ENCODE measurements around the gene SLC41A2.

The SLC41A2 gene

GRCh38 chr12:104994336-104994735 is 36.2 kb upstream of the SLC41A2 start:
- Histone ChIP-seq H2BK5ac (ENCODE audit: low read length) (no peak overlapping the region), H3K4me2 (ENCODE audit: low read length) (no peak overlapping the region), H3K4me1 (ENCODE audit: control insufficient read depth, low read depth, low read length) (no peaks in the 10 kb centered on the region), H3K79me2 (ENCODE audit: control insufficient read depth, insufficient read depth, low read length) (peaks cover 3% of the 10 kb centered on the region), H4K8ac (ENCODE audit: low read depth, low read length) (no peak overlapping the region), H3K9ac (ENCODE audit: low read length) (no peak overlapping the region), H4K5ac (ENCODE audit: low read length) (no peak overlapping the region), H3K23ac (ENCODE audit: low read length) (no peak overlapping the region), H3K4me3 (ENCODE audit: low read length) (no peak overlapping the region), H3K56ac (ENCODE audit: low read length) (no peak overlapping the region), H2BK15ac (replicated peaks; ENCODE audit: low read depth) (no peak overlapping the region), H3K36me3 (ENCODE audit: control insufficient read depth, insufficient read depth, low read length) (peaks cover 3% of the 10 kb centered on the region), H2AK5ac (ENCODE audit: low read length) (no peak overlapping the region), H3K27me3 (ENCODE audit: insufficient read depth, low read length, poor library complexity) (no peaks in the 10 kb centered on the region), H3K27ac (ENCODE audit: low read depth, low read length) (no peak overlapping the region), H3K4ac (ENCODE audit: low read depth, low read length) (no peak overlapping the region), H3K79me1 (ENCODE audit: low read length) (peaks cover 7% of the 10 kb centered on the region), H2BK120ac (ENCODE audit: low read depth, low read length) (no peak overlapping the region), H3K18ac (ENCODE audit: low read length) (no peak overlapping the region)
- WGBS (ENCODE audit: extremely low coverage, insufficient coverage, low lambda C conversion rate): no CpG with 5 or more reads among the region's 3 CpGs
- DNase-seq: no peak

DNA sequence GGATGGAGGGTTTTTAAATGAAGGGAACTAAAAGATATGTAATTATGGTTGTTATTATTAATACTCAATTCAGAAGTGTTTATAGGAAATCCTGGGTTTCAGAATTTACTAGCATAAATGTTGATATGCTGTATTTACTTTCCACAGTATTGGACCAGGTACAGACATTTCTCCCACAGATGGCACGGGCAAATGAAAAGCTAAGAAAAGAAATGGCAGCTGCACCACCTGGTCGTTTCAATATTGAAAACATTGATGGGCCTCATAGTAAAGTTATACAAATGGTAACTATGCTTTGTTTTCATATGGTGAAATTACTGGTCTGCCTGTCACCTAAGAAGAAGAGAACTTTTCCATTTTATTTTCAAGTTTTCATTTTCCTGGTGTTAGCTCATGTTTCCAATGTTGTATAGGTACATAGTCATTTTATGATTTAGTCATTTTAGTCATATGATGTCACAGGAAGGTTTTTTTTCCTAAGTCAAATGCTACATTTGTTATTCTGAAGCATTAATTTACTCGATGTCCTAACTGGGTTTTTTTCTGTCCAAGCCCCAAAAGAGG is 33.6 kb upstream of the SLC41A2 start:
- Histone ChIP-seq H3K4me3 (ENCODE audit: low read length) (no peak overlapping the region), H3K79me1 (ENCODE audit: low read length) (peaks cover 10% of the 10 kb centered on the region), H3K27ac (ENCODE audit: low read depth, low read length) (no peak overlapping the region), H3K18ac (ENCODE audit: low read length) (no peak overlapping the region), H2BK120ac (ENCODE audit: low read depth, low read length) (no peak overlapping the region), H3K36me3 (ENCODE audit: control insufficient read depth, insufficient read depth, low read length) (peaks cover 3% of the 10 kb centered on the region), H2BK15ac (replicated peaks; ENCODE audit: low read depth) (no peak overlapping the region), H4K5ac (ENCODE audit: low read length) (no peak overlapping the region), H2AK5ac (ENCODE audit: low read length) (no peak overlapping the region), H3K56ac (ENCODE audit: low read length) (no peak overlapping the region), H3K27me3 (ENCODE audit: insufficient read depth, low read length, poor library complexity) (no peaks in the 10 kb centered on the region), H4K8ac (ENCODE audit: low read depth, low read length) (no peak overlapping the region), H3K79me2 (ENCODE audit: control insufficient read depth, insufficient read depth, low read length) (peaks cover 18% of the 10 kb centered on the region), H2BK5ac (ENCODE audit: low read length) (no peak overlapping the region), H3K9ac (ENCODE audit: low read length) (no peak overlapping the region), H3K4me2 (ENCODE audit: low read length) (no peak overlapping the region), H3K4ac (ENCODE audit: low read depth, low read length) (no peak overlapping the region), H3K23ac (ENCODE audit: low read length) (no peak overlapping the region), H3K4me1 (ENCODE audit: control insufficient read depth, low read depth, low read length) (peaks cover 2% of the 10 kb centered on the region)
- no peak for DNase-seq
- WGBS (ENCODE audit: extremely low coverage, insufficient coverage, low lambda C conversion rate): no CpG with 5 or more reads among the region's 3 CpGs

DNA sequence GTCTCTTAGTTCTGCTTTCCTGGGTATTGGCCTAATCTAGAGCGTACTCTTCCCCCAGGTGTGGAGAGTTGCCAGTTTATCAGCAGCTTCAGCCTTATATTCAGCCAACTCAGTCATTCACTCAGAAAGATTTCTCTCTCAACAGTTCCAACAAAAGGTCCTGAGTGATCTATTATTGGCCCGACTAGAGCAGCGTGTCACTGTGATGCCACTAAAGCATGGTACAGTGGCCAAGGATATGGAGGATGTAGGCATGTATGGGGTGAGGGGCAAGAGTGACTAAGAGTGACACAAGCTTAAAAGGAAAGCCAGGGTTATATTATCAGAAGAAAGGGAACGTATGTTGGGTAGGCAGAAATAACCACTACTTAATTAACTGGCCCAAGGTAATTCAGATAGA is 32.9 kb upstream of the SLC41A2 start:
- H3K4me2 ChIP-seq (ENCODE audit: low read length): no peak overlapping the region
- no peak overlapping the region for H2BK120ac ChIP-seq (ENCODE audit: low read depth, low read length)
- no peak overlapping the region for H2AK5ac ChIP-seq (ENCODE audit: low read length)
- WGBS (ENCODE audit: extremely low coverage, insufficient coverage, low lambda C conversion rate): no CpG with 5 or more reads among the region's 4 CpGs
- DNase-seq: no peak
- no peaks in the 10 kb centered on the region for H3K27me3 ChIP-seq (ENCODE audit: insufficient read depth, low read length, poor library complexity)
- no peak overlapping the region for H3K27ac ChIP-seq (ENCODE audit: low read depth, low read length)
- peaks cover 9% of the 10 kb centered on the region for H3K79me1 ChIP-seq (ENCODE audit: low read length)
- H2BK15ac ChIP-seq (replicated peaks; ENCODE audit: low read depth): no peak overlapping the region
- H3K36me3 ChIP-seq (ENCODE audit: control insufficient read depth, insufficient read depth, low read length): peaks cover 3% of the 10 kb centered on the region
- no peak overlapping the region for H3K4ac ChIP-seq (ENCODE audit: low read depth, low read length)
- H3K79me2 ChIP-seq (ENCODE audit: control insufficient read depth, insufficient read depth, low read length): peaks cover 19% of the 10 kb centered on the region
- peaks cover 2% of the 10 kb centered on the region for H3K4me1 ChIP-seq (ENCODE audit: control insufficient read depth, low read depth, low read length)
- no peak overlapping the region for H3K4me3 ChIP-seq (ENCODE audit: low read length)
- no peak overlapping the region for H3K23ac ChIP-seq (ENCODE audit: low read length)
- H2BK5ac ChIP-seq (ENCODE audit: low read length): no peak overlapping the region
- H3K56ac ChIP-seq (ENCODE audit: low read length): no peak overlapping the region
- no peak overlapping the region for H3K18ac ChIP-seq (ENCODE audit: low read length)
- H3K9ac ChIP-seq (ENCODE audit: low read length): no peak overlapping the region
- H4K5ac ChIP-seq (ENCODE audit: low read length): no peak overlapping the region
- H4K8ac ChIP-seq (ENCODE audit: low read depth, low read length): no peak overlapping the region

DNA sequence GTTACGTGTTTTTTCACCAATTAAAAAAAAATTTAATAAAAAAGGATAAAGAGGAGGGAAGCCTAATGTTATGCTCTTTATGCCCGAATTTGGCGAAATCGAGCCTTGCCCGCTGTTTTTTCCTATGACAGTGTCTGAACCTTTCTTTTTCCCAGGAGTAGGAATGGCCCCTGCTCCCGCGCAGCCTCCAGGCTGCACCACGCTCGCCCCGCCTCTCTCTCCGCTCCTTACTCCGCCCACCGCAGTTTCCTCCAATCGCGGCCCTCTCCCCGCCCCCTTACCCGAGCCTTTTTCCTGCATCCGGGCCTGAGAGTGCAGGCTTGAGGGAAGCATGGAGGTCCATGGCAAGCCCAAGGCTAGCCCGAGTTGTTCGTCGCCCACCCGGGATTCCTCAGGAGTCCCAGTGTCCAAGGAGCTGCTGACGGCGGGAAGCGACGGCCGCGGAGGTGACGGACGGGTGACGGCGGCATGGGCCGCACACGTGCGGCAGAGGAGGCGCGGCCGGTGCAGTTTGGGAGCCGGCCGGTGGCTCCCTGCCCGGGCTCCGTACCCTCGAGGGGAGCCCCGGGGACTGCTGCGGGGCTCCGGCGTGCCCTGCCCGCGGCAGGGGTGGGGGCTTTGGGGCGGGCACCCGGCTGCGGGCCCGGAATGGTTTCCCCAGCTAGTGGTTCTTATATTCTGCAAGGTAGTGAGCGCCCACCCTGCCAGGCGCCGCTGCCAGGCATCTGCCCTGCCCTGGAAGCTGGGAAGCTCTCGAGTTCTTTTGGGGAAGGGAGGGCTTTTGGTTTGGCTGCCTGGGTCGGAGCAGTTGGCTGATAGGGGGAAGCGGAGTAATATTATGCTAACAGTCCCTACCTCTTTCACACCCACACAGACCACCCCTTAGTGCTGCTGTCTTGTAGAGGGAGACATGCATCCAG is 28.2 kb upstream of the SLC41A2 start, which contains the start of gene NOPCHAP1:
Gene NOPCHAP1, plus strand, starts transcription at position 295 of the 920 bp plus-strand sequence. Its CDS starts 37 bp downstream, at position 332.
- H4K5ac ChIP-seq (ENCODE audit: low read length): no peak within 1 kb of the TSS
- peaks cover 2% of the 10 kb centered on the region for H3K4me1 ChIP-seq (ENCODE audit: control insufficient read depth, low read depth, low read length)
- no peaks in the 10 kb centered on the region for H3K36me3 ChIP-seq (ENCODE audit: control insufficient read depth, insufficient read depth, low read length)
- no peak within 1 kb of the TSS for H2BK15ac ChIP-seq (replicated peaks; ENCODE audit: low read depth)
- no peak within 1 kb of the TSS for H3K23ac ChIP-seq (ENCODE audit: low read length)
- peak within 1 kb of the TSS; percentile 96 for H3K9ac ChIP-seq (ENCODE audit: low read length)
- peak; percentile 95 for DNase-seq
- H4K8ac ChIP-seq (ENCODE audit: low read depth, low read length): peak within 1 kb of the TSS; percentile 83
- H3K79me1 ChIP-seq (ENCODE audit: low read length): peaks cover 8% of the 10 kb centered on the region
- WGBS (ENCODE audit: extremely low coverage, insufficient coverage, low lambda C conversion rate): no CpG with 5 or more reads among the region's 59 CpGs
- no peak within 1 kb of the TSS for H3K27ac ChIP-seq (ENCODE audit: low read depth, low read length)
- H3K4me3 ChIP-seq (ENCODE audit: low read length): peak within 1 kb of the TSS; percentile 95
- H2BK120ac ChIP-seq (ENCODE audit: low read depth, low read length): no peak within 1 kb of the TSS
- no peaks in the 10 kb centered on the region for H3K27me3 ChIP-seq (ENCODE audit: insufficient read depth, low read length, poor library complexity)
- H3K79me2 ChIP-seq (ENCODE audit: control insufficient read depth, insufficient read depth, low read length): peaks cover 19% of the 10 kb centered on the region
- peak within 1 kb of the TSS; percentile 81 for H2BK5ac ChIP-seq (ENCODE audit: low read length)
- peak within 1 kb of the TSS; percentile 65 for H3K18ac ChIP-seq (ENCODE audit: low read length)
- H3K4me2 ChIP-seq (ENCODE audit: low read length): peak within 1 kb of the TSS; percentile 66
- H3K4ac ChIP-seq (ENCODE audit: low read depth, low read length): peak within 1 kb of the TSS; percentile 26
- H2AK5ac ChIP-seq (ENCODE audit: low read length): no peak within 1 kb of the TSS
- peak within 1 kb of the TSS; percentile 99 for H3K56ac ChIP-seq (ENCODE audit: low read length)

GRCh38 chr12:104985206-104985605 is 27.1 kb upstream of the SLC41A2 start:
- Histone ChIP-seq H3K79me2 (ENCODE audit: control insufficient read depth, insufficient read depth, low read length) (peaks cover 19% of the 10 kb centered on the region), H3K27me3 (ENCODE audit: insufficient read depth, low read length, poor library complexity) (no peaks in the 10 kb centered on the region), H3K36me3 (ENCODE audit: control insufficient read depth, insufficient read depth, low read length) (no peaks in the 10 kb centered on the region), H3K23ac (ENCODE audit: low read length) (no peak overlapping the region), H3K4ac (ENCODE audit: low read depth, low read length) (no peak overlapping the region), H2BK120ac (ENCODE audit: low read depth, low read length) (no peak overlapping the region), H3K9ac (ENCODE audit: low read length) (no peak overlapping the region), H3K4me1 (ENCODE audit: control insufficient read depth, low read depth, low read length) (peaks cover 2% of the 10 kb centered on the region), H2BK15ac (replicated peaks; ENCODE audit: low read depth) (no peak overlapping the region), H4K8ac (ENCODE audit: low read depth, low read length) (no peak overlapping the region), H3K27ac (ENCODE audit: low read depth, low read length) (no peak overlapping the region), H3K4me3 (ENCODE audit: low read length) (no peak overlapping the region), H2BK5ac (ENCODE audit: low read length) (no peak overlapping the region), H2AK5ac (ENCODE audit: low read length) (no peak overlapping the region), H4K5ac (ENCODE audit: low read length) (no peak overlapping the region), H3K4me2 (ENCODE audit: low read length) (no peak overlapping the region), H3K18ac (ENCODE audit: low read length) (no peak overlapping the region), H3K79me1 (ENCODE audit: low read length) (peaks cover 6% of the 10 kb centered on the region), H3K56ac (ENCODE audit: low read length) (no peak overlapping the region)
- DNase-seq: no peak
- WGBS (ENCODE audit: extremely low coverage, insufficient coverage, low lambda C conversion rate): no CpG with 5 or more reads among the region's 4 CpGs

Data from mesendoderm (in vitro differentiated cells).